Stimulated activated naive CD8-positive, alpha-beta T cell treated with anti-CD3 and anti-CD28 coated beads, Interleukin-15, Interleukin-2, amounts not matched to agents 100 ng/mL and 50 ng/mL, for 24 hours (primary cell): ENCODE results near the gene SETD2.
"Not testable (repeated sequence)": the region's sequence is repeated elsewhere in the genome, so short reads cannot be mapped to it uniquely, and the experiment has no call there.

ENCODE experiments used
- H3K27ac Mint-ChIP-seq: one replicate; pipeline ENCODE4 v1.8.0; 2021; ENCODE audit warnings: mild to moderate bottlenecking, mixed read lengths
- H3K27me3 Mint-ChIP-seq: one replicate; pipeline ENCODE4 v1.8.0; 2021; ENCODE audit warnings: mixed read lengths
- H3K36me3 Mint-ChIP-seq: one replicate; pipeline ENCODE4 v1.8.0; 2021; ENCODE audit warnings: low read depth, mixed read lengths
- H3K4me1 Mint-ChIP-seq: one replicate; pipeline ENCODE4 v1.8.0; 2021; ENCODE audit warnings: low read depth, mixed read lengths
- H3K4me3 Mint-ChIP-seq: one replicate; pipeline ENCODE4 v1.8.0; 2021; ENCODE audit warnings: mild to moderate bottlenecking, mixed read lengths
- H3K9me3 Mint-ChIP-seq: one replicate; pipeline ENCODE4 v1.8.0; 2021; ENCODE audit warnings: mixed read lengths

Gene SETD2

GRCh38 chr3:47098910-47099309, 65.0 kb downstream of the SETD2 start:
- Mint-ChIP-seq H3K27ac (no peak overlapping the region), H3K4me3 (no peak overlapping the region), H3K36me3 (peaks cover 59% of the 10 kb centered on the region), H3K9me3 (no peaks in the 10 kb centered on the region), H3K4me1 (no peaks in the 10 kb centered on the region), H3K27me3 (no peaks in the 10 kb centered on the region)

DNA sequence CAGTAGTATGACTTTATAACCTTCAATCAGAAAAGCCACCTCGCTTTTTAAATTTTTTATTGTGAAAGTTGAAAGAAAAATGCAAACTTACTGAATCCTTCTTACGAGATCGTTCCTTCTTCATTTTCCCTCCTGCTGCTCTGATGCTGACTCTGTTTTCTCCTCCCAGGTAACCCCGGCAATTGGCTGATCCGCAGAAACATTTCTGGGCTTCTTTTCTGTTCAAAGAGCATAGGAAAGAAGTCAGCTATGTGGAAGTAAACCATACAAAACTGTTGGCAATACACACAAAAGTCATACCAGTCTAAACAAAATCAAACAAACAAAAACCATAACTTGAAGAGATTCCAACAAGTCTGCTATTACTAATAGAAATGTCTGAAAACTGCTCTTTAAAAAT, 66.0 kb downstream of the SETD2 start:
- no peak overlapping the region for H3K27ac Mint-ChIP-seq
- H3K36me3 Mint-ChIP-seq = peaks cover 57% of the 10 kb centered on the region
- H3K4me1 Mint-ChIP-seq = no peaks in the 10 kb centered on the region

DNA sequence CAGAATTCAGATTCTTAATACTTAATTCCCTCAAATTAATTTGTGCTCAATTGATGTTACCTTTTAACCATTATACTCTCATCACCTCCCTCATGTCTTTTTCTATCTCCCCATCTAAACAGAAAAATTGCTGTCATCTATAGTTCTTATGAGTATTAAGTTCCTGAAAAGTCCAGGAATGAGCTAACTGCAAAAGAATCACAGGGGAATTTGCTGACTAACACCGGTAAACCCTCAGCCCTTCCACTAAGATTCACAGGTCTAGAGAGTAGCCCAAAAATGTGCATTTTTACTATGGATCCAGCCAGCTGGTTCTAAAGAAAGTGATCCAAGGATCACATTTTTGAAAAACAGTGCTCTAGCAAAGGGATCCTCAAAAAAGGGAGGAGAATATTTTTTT, 67.0 kb downstream of the SETD2 start:
- H3K9me3 Mint-ChIP-seq = no peaks in the 10 kb centered on the region
- H3K27me3 Mint-ChIP-seq = no peaks in the 10 kb centered on the region
- H3K4me3 Mint-ChIP-seq = no peak overlapping the region
- no peak overlapping the region for H3K27ac Mint-ChIP-seq
- H3K4me1 Mint-ChIP-seq = no peaks in the 10 kb centered on the region
- peaks cover 48% of the 10 kb centered on the region for H3K36me3 Mint-ChIP-seq

More for the DNA sequence above, 66.0 kb downstream of the SETD2 start:
- Mint-ChIP-seq H3K27me3 (no peaks in the 10 kb centered on the region), H3K9me3 (no peaks in the 10 kb centered on the region), H3K4me3 (no peak overlapping the region)

DNA sequence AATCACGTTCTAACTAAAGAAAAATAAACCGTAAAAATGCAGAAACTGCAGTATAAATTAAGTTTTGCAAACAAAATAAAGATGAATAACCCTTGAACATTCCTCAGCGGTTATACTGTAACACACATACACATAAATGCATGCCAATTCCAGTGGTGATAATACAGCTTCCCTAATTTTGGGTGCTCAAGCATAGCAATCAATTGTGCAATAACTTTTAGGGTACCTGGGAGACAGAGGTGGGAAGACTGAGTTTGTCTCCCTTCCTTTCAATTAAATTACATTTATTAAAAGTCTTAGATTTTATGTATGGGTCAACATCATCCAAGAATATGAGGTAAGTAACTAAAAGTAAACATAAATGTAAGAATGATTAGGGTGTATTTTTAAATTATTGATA, 71.8 kb downstream of the SETD2 start:
- Mint-ChIP-seq H3K4me1 (no peaks in the 10 kb centered on the region), H3K4me3 (no peak overlapping the region), H3K27ac (no peak overlapping the region), H3K27me3 (no peaks in the 10 kb centered on the region), H3K9me3 (no peaks in the 10 kb centered on the region), H3K36me3 (peaks cover 60% of the 10 kb centered on the region)

- Mint-ChIP-seq H3K27ac (peak overlapping the region; percentile 2), H3K9me3 (no peaks in the 10 kb centered on the region), H3K4me3 (no peak overlapping the region), H3K27me3 (no peaks in the 10 kb centered on the region), H3K36me3 (peaks cover 58% of the 10 kb centered on the region), H3K4me1 (no peaks in the 10 kb centered on the region)
Measured at GRCh38 chr3:47089630-47090029, 74.3 kb downstream of the SETD2 start.

DNA sequence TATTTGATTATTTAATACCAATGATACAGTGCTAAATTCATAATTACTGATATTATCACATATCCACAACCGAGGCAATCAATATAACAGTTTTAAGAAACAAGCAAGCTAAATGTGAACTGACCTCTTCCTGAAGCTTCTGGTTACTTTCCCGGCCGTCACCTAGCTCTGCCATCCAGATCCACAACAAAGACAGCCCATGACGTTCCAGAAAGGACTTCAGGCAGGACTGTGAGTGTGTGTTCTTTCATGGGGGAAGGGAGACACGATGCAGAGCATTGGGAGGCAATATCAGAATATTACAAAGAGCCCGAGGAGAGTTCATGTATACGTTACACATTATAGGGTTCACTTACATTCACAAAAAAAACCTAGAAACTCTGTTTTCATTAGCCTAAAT, 77.8 kb downstream of the SETD2 start:
- H3K4me3 Mint-ChIP-seq = no peak overlapping the region
- no peaks in the 10 kb centered on the region for H3K27me3 Mint-ChIP-seq
- H3K27ac Mint-ChIP-seq = no peak overlapping the region
- H3K4me1 Mint-ChIP-seq = peaks cover 12% of the 10 kb centered on the region
- H3K36me3 Mint-ChIP-seq = peaks cover 75% of the 10 kb centered on the region
- no peaks in the 10 kb centered on the region for H3K9me3 Mint-ChIP-seq

- Mint-ChIP-seq H3K9me3 (no peaks in the 10 kb centered on the region), H3K4me3 (no peak overlapping the region), H3K27ac (peak overlapping the region; percentile 61), H3K4me1 (peaks cover 17% of the 10 kb centered on the region), H3K27me3 (no peaks in the 10 kb centered on the region), H3K36me3 (peaks cover 81% of the 10 kb centered on the region)
Measured at GRCh38 chr3:47083786-47084185, 80.1 kb downstream of the SETD2 start.

GRCh38 chr3:47082519-47082918, 81.4 kb downstream of the SETD2 start:
- peaks cover 17% of the 10 kb centered on the region for H3K4me1 Mint-ChIP-seq
- H3K36me3 Mint-ChIP-seq = peaks cover 85% of the 10 kb centered on the region
- no peak overlapping the region for H3K4me3 Mint-ChIP-seq
- H3K27ac Mint-ChIP-seq = peak overlapping the region; percentile 37
- no peaks in the 10 kb centered on the region for H3K9me3 Mint-ChIP-seq
- no peaks in the 10 kb centered on the region for H3K27me3 Mint-ChIP-seq

DNA sequence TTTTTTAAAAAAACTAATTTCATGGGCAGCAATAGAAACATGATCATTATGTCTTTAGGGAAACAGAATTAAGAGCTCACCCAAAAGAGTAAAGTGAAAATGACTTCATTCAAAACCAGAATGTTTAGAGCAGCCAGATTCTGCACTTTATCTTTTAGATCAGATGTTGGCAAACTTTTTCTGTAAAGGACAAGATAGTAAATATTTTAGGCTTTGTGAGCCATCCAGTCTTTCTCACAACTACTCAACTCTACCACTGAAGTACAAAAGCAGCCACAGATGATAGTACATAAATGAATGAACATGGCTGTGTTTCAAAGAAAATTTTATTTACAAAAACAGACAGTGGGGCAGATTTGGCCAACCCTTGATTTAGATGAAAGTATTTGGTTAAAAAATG, 84.5 kb downstream of the SETD2 start:
- no peak overlapping the region for H3K27ac Mint-ChIP-seq
- no peaks in the 10 kb centered on the region for H3K27me3 Mint-ChIP-seq
- H3K9me3 Mint-ChIP-seq = no peaks in the 10 kb centered on the region
- H3K36me3 Mint-ChIP-seq = peaks cover 77% of the 10 kb centered on the region
- no peak overlapping the region for H3K4me3 Mint-ChIP-seq
- H3K4me1 Mint-ChIP-seq = peaks cover 17% of the 10 kb centered on the region

DNA sequence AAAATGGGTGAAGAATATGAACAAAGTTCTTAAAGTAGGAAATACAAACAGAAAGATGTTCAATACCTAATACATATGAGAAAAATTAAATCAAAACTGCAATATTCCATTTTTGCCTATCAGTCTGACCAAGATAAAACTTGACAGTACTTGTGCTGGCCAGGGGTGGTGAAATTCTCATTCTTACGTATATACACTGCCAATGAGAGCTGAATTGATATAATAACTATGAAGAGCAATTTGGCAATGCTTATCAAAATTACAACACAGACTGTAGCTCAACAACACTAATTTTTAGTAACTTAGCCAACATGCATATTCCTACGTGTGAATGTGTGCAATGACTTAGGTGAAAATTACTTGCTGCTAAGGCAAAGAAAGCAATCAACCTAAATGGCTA, 90.2 kb downstream of the SETD2 start:
- no peaks in the 10 kb centered on the region for H3K9me3 Mint-ChIP-seq
- no peak overlapping the region for H3K27ac Mint-ChIP-seq
- H3K36me3 Mint-ChIP-seq = peaks cover 51% of the 10 kb centered on the region
- no peak overlapping the region for H3K4me3 Mint-ChIP-seq
- H3K4me1 Mint-ChIP-seq = no peaks in the 10 kb centered on the region
- H3K27me3 Mint-ChIP-seq = no peaks in the 10 kb centered on the region

DNA sequence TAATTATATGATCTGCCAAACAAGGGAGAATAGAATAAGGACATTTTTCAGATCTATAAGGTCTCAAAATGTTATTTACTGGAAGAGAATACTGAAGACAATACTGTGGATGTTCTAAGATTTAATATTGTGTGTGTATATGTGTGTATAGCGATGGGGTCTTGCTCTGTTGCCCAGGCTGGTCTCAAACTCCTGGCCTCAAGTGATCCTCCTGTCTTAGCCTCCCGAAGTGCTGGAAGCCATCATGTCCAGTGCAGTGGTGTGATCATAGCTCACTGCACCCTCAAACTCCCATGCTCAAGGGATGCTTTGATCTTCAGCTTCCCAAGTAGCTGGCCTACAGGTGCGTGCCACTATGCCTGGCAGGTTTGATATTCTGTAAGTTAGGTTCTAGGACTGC, 93.1 kb downstream of the SETD2 start:
- H3K27me3 Mint-ChIP-seq = no peaks in the 10 kb centered on the region
- no peak overlapping the region for H3K27ac Mint-ChIP-seq
- H3K36me3 Mint-ChIP-seq = peaks cover 40% of the 10 kb centered on the region
- no peaks in the 10 kb centered on the region for H3K4me1 Mint-ChIP-seq
- no peaks in the 10 kb centered on the region for H3K9me3 Mint-ChIP-seq
- H3K4me3 Mint-ChIP-seq = no peak overlapping the region

DNA sequence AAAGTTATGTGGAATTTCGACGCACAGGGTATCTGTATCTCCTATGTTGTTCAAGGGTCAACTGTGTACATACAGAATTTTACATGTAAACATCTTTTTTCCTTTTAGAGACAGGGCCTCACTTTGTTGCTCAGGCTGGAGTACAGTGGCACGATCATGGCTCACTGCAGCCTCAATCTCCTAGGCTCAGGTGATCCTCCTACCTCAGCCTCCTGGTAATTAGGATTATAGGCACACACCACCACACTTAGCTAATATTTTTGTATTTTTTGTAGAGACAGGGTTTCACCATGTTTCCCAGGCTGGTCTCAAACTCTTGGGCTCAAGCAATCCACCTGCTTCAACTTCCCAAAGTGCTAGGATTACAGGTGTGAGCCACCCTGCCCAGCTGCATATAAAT, 97.7 kb downstream of the SETD2 start:
- H3K36me3 Mint-ChIP-seq = peaks cover 65% of the 10 kb centered on the region
- not testable (repeated sequence) for H3K27ac Mint-ChIP-seq, H3K9me3 Mint-ChIP-seq, H3K4me3 Mint-ChIP-seq, H3K27me3 Mint-ChIP-seq, H3K4me1 Mint-ChIP-seq

DNA sequence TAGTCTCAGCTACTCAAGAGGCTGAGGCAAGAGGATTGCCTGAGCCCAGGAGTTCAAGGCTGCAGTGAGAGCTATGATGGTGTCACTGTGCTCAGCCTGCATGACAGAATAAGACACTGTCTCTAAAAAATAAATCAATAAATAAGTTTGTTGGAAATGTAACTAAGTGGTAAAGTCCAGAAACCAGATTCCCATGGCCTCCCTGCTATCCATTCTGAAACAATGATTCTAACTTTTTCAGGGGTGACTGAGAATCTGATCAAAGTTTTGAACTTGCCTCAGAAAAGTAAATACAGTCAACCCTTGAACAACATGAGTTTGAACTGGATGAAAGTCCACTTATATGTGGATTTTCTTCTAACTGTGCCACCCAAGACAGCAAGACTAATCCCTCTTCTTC, 98.2 kb downstream of the SETD2 start:
- Mint-ChIP-seq H3K27ac (no peak overlapping the region), H3K9me3 (no peaks in the 10 kb centered on the region), H3K4me1 (no peaks in the 10 kb centered on the region), H3K4me3 (no peak overlapping the region), H3K27me3 (no peaks in the 10 kb centered on the region), H3K36me3 (peaks cover 67% of the 10 kb centered on the region)

DNA sequence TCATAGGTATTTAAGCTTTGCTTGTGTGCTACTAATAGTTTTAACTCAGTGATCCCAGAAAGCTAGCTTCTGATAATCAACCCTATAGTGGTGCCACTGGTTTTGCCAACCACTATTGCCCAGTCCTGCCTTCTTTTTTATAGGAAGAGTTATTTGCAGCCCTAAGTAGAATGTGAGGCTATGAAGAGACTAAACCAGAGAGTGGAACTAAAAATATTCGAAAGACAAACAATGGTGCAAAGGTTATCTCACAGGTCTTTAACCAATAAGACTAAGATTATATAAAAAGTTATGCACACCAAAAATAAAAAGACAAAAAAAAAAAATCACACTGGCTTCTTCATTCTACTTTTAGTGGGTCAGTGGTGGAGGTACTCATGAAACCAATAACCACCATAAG, 98.9 kb downstream of the SETD2 start:
- no peaks in the 10 kb centered on the region for H3K9me3 Mint-ChIP-seq
- H3K27ac Mint-ChIP-seq = no peak overlapping the region
- no peaks in the 10 kb centered on the region for H3K27me3 Mint-ChIP-seq
- H3K4me1 Mint-ChIP-seq = no peaks in the 10 kb centered on the region
- no peak overlapping the region for H3K4me3 Mint-ChIP-seq
- H3K36me3 Mint-ChIP-seq = peaks cover 65% of the 10 kb centered on the region

- Mint-ChIP-seq H3K36me3 (peaks cover 47% of the 10 kb centered on the region), H3K4me3 (no peak overlapping the region), H3K9me3 (no peaks in the 10 kb centered on the region), H3K27me3 (no peaks in the 10 kb centered on the region), H3K27ac (peak overlapping the region; percentile 66), H3K4me1 (peaks cover 40% of the 10 kb centered on the region)
Measured at GRCh38 chr3:47057212-47057671, 106.7 kb downstream of the SETD2 start.

DNA sequence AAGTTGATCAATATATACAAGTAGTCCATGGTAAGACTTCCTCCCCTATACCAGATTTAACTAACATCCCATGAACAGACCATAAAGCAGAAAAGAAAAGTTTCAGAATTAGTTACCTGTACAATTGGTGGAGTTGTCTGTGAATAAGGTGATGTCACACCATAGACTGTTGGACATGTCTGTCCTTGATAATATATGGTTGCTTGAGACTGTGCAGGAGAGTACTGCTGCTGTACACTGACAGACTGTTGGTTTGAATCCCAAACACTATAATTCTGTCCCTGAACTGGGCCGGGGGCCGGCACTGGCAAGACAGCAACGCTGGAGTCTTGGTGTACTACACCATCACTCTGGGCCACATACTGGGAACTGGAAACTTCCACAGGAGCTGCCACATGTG, 107.2 kb downstream of the SETD2 start:
- peak overlapping the region; percentile 66 for H3K27ac Mint-ChIP-seq
- no peaks in the 10 kb centered on the region for H3K9me3 Mint-ChIP-seq
- H3K36me3 Mint-ChIP-seq = peaks cover 44% of the 10 kb centered on the region
- H3K27me3 Mint-ChIP-seq = no peaks in the 10 kb centered on the region
- H3K4me1 Mint-ChIP-seq = peaks cover 40% of the 10 kb centered on the region
- no peak overlapping the region for H3K4me3 Mint-ChIP-seq
